K562 treated with DMSO at 1 percent for 24 hours (cell line): Measurements from ENCODE around the gene ECE1. TPM values are rescaled to one million over a fixed set of nuclear protein-coding genes. Genes with fewer than 3 reads are reported as not detected.

Experiments
- total RNA-seq: library from RNA; unstranded; fragments of 300-600 nt; gene quantifications from 2 replicates; pipeline ENCODE4 v1.2.3, GENCODE V29; 2022; ENCODE audit warnings: low read depth; ENCODE audit not compliant: insufficient read depth

ECE1 gene
- total RNA-seq, result 31.1 and 31.9 TPM in 2 replicates

GRCh38 chr1:21289700-21290545 is at the start of gene ECE1:
Gene ECE1 (minus strand): TSS chr1:21290463. CDS start chr1:21290414, 49 bp downstream.

DNA sequence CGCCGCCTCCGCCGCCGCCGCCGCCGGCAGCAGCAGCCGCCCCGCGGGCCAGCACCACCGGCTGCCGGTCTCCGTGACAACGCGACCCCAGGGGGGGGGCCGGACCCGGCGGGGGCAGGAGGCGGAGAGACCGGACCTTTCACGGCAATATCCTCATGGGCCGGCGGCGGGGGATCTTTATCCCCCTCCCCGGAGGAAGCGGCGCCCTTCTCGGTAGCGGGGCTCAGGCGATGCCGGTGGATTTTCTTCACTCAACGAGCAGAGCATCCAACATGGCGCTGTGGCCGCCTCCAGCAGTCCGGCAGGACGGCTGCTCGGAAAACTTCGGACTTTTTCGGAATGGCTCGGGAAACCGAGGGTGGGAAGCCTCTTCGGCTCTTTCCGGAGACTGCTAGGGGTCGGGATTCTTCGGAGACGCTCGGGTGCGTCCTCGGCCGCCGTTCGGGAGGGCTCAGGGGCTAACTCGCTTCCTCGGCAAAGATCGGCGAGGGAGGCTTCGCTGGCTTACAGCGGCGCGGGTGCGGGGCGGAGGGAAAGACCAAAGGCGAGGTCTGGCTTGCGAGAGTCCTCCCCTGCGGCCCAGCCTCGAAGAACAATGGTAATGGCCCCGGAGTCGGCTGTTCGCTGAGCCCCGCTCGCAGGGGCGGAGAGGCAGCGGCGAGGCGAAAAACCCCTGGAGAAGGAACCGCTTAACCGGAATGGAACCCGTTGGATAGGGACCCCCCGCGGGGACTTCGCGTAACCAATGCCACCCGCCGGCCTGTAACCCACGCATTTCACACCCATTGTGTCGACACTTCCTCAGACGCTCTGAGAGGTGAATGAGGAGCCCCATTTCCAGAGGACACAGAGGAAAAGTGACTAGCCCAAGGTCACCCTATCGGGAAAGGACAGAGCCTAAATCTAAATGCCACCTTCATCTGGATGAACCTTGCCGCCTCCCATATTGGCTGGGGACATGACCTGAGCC is 113.4 kb downstream of the ECE1 start, which contains the start of gene EIF4G3:
EIF4G3 (minus strand) TSS at position 312 of the 970 bp plus-strand sequence. CDS start 174,155 bp downstream, outside the sequence.

Other genes with a start within 250 kb of the ECE1 start
- 33.6 and 35.0 TPM in 2 replicates for gene EIF4G3, start 113.6 kb downstream of the ECE1 start, total RNA-seq
- 10.6 and 12.4 TPM in 2 replicates for gene NBPF3, start 149.7 kb upstream of the ECE1 start, total RNA-seq
- 0.24 TPM in 1 of 2 replicates, not detected in the other for gene ALPL, start 219.0 kb upstream of the ECE1 start, total RNA-seq